NB4 (cell line): ENCODE results near the gene OBSCN.

Experiments used
- DNase-seq: peaks from one replicate; pipeline ENCODE4 v3.0.0; 2010; ENCODE audit warnings: low read depth
- H3K4me3 ChIP-seq: one replicate; pipeline ENCODE4 v1.5.1; 2011; ENCODE audit warnings: mild to moderate bottlenecking, low read depth, low read length, moderate library complexity
- MYC ChIP-seq: IDR thresholded peaks from 2 replicates; pipeline ENCODE4 v1.6.1; 2011; ENCODE audit warnings: low read depth, low read length
- POLR2A ChIP-seq: IDR thresholded peaks from 2 replicates; pipeline ENCODE4 v1.6.1; 2011; ENCODE audit warnings: mild to moderate bottlenecking; ENCODE audit not compliant: insufficient read length; ENCODE audit errors: extremely low read depth
- TF ChIP-seq, protein P1 (sequence below): IDR thresholded peaks from one replicate; pipeline ENCODE4 v1.5.1; 2012; ENCODE audit warnings: low read depth, low read length
- TF ChIP-seq, protein P2 (sequence below): IDR thresholded peaks from 2 replicates; pipeline ENCODE4 v1.6.1; 2011; ENCODE audit warnings: low read depth, low read length

The OBSCN gene

DNA sequence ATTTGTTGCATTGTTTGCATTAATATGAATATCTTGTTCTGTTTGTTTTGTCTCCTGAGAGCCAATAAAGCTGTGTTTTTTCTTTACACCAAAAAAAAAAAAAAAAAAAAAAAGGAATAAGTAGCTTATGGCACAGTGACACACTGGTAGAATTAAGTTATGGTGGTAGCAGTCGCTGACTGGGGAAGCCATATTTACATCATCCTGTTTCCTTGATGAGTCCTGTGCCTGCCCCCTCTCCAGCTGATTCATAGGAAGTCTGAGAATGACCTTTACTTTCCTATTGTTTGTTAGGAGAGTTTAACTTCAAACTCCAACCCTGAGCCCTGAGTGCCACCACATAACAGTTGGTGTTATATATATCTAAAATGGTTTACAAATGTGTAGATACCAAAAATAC lies 62.2 kb downstream of the OBSCN start:
- TF ChIP-seq, protein P1, sequence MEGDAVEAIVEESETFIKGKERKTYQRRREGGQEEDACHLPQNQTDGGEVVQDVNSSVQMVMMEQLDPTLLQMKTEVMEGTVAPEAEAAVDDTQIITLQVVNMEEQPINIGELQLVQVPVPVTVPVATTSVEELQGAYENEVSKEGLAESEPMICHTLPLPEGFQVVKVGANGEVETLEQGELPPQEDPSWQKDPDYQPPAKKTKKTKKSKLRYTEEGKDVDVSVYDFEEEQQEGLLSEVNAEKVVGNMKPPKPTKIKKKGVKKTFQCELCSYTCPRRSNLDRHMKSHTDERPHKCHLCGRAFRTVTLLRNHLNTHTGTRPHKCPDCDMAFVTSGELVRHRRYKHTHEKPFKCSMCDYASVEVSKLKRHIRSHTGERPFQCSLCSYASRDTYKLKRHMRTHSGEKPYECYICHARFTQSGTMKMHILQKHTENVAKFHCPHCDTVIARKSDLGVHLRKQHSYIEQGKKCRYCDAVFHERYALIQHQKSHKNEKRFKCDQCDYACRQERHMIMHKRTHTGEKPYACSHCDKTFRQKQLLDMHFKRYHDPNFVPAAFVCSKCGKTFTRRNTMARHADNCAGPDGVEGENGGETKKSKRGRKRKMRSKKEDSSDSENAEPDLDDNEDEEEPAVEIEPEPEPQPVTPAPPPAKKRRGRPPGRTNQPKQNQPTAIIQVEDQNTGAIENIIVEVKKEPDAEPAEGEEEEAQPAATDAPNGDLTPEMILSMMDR = no peak
- TF ChIP-seq, protein P2, sequence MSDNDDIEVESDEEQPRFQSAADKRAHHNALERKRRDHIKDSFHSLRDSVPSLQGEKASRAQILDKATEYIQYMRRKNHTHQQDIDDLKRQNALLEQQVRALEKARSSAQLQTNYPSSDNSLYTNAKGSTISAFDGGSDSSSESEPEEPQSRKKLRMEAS = no peak
- TF ChIP-seq MYC (no peak), POLR2A (no peak)
- H3K4me3 ChIP-seq = no peak overlapping the region
- DNase-seq = no peak

DNA sequence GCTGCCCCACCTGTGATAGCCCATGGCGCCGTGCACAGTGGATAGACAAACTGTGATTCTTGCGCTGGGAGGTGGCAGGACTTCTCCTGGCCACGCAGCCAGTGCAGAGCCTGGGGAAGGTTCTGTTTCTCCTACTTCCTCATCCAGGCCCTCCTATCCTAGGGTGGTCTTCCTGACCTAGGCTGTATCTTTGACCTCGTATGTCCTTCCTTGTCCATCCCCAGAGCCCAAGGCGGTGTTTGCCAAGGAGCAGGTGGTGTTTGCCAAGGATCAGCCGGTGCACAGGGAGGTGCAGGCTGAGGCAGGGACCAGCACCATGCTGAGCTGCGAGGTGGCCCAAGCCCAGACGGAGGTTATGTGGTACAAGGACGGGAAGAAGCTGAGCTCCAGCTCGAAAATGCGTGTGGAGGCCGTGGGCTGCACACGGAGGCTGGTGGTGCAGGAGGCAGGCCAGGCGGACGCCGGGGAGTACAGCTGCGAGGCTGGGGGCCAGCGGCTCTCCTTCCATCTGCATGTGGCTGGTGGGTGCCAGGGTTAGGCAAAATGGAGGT lies 63.9 kb downstream of the OBSCN start:
- TF ChIP-seq, protein P1 = no peak
- TF ChIP-seq, protein P2 = no peak
- TF ChIP-seq MYC = no peak
- H3K4me3 ChIP-seq = no peak overlapping the region
- DNase-seq = no peak

DNA sequence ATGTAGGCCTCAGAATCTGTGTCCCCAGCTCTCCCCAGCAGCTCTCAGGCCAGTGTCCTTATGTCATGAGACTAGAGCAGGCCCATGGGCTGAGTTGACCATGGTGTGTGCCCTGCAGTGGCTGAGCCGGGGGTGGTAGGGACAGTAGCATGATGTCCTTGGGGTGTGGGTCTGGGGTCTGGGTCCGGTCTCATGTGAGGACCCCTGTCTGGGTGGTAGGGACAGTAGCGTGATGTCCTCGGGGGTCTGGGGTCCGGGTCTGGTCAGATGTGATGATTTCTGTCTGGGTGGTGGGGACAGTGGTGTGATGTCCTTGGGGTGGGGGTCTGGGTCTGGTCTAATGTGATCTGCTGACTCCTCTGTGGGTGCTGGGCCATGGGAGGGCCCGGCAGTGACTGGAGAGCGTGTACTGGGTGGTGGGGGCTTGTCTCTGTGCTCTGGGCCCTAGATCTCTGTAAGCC lies 64.5 kb downstream of the OBSCN start:
- no peak overlapping the region for H3K4me3 ChIP-seq
- no peak for DNase-seq
- TF ChIP-seq POLR2A (no peak), MYC (no peak)
- TF ChIP-seq, protein P1 = no peak
- TF ChIP-seq, protein P2 = no peak

DNA sequence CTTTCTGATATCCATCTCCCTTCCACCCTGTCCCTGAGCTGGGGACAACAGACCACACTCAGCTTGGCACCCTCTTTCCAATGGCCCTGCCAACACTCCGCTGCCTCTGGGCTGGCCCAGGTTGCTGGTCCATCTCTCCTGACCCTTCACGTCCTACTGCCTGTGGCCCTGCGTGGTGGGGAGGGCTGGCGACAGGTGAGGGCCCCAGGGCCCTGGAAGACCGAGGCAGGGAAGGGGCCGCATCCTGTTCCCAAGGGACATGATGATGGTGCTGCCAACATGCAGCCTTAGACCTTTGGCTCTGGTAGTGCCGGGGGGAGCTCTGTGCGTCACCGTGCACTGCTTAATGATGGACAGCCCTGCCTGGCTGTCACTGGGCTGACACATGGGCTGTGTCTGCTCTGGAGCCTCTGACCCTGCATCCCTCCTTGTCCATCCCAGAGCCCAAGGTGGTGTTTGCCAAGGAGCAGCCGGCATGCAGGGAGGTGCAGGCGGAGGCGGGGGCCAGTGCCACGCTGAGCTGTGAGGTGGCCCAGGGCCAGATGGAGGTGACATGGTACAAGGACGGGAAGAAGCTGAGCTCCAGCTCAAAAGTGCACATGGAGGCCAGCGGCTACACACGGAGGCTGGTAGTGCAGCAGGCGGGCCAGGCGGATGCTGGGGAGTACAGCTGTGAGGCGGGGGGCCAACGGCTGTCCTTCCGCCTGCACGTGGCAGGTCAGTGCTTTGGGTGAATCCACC lies 65.2 kb downstream of the OBSCN start:
- no peak for TF ChIP-seq POLR2A
- no peak for DNase-seq
- no peak overlapping the region for H3K4me3 ChIP-seq

DNA sequence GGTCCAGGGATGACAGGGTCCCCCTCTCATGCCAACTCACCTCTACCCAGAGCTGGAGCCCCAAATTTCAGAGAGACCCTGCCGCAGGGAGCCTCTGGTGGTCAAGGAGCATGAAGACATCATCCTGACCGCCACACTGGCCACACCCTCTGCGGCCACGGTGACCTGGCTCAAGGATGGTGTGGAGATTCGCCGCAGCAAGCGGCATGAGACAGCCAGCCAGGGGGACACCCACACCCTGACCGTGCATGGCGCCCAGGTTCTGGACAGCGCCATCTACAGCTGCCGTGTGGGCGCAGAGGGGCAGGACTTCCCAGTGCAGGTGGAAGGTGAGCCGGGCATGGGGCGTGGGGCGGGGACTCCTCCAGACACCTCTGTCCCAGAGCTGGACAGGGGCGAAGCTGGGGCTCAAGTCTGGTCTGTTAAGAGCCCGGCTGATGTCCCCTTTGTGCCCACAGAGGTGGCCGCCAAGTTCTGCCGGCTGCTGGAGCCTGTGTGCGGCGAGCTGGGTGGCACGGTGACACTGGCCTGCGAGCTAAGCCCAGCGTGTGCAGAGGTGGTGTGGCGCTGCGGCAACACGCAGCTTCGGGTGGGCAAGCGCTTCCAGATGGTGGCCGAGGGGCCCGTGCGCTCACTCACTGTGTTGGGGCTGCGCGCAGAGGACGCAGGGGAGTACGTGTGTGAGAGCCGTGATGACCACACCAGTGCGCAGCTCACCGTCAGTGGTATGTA lies 66.0 kb downstream of the OBSCN start:
- DNase-seq = no peak
- no peak overlapping the region for H3K4me3 ChIP-seq

DNA sequence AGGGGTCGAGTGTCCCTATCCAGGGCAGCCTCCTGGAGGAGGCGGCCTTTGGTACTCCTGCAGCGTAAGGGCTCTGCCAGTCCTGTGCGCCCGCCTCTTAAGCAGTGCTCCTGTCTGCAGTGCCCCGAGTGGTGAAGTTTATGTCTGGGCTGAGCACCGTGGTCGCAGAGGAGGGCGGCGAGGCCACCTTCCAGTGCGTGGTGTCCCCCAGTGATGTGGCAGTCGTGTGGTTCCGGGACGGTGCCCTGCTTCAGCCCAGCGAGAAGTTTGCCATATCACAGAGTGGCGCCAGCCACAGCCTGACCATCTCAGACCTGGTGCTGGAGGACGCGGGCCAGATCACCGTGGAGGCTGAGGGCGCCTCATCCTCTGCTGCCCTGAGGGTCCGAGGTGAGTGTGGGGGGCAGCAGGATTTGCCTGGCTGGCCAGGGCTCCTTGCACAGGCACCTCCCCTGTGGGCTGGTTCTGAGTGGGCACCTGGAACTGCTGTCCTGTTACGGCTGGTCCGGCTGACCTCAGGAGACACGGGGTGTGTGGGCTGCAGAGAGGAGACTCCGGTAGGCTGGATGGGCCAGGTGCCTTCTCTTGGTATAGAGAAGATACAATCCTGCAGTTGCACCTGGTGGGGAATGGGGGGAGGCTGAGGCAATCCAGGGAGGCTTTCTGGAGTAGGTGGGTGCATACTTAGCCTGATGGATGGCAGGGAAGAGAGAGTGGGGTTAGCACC lies 66.8 kb downstream of the OBSCN start:
- no peak for TF ChIP-seq MYC
- TF ChIP-seq, protein P1 = peak; percentile 4
- no peak overlapping the region for H3K4me3 ChIP-seq

More for the DNA sequence above, 66.0 kb downstream of the OBSCN start:
- no peak for TF ChIP-seq POLR2A
- no peak for TF ChIP-seq MYC

More for the DNA sequence above, 66.8 kb downstream of the OBSCN start:
- DNase-seq = no peak
